Measurements from ENCODE around the gene ZNF410.
A peak's percentile ranks its signal among the peaks of the same experiment; 100 is the strongest.
"Not testable (repeated sequence)": the region's sequence is repeated elsewhere in the genome, so short reads cannot be mapped to it uniquely, and the experiment has no call there.

Gene ZNF410, protein sequence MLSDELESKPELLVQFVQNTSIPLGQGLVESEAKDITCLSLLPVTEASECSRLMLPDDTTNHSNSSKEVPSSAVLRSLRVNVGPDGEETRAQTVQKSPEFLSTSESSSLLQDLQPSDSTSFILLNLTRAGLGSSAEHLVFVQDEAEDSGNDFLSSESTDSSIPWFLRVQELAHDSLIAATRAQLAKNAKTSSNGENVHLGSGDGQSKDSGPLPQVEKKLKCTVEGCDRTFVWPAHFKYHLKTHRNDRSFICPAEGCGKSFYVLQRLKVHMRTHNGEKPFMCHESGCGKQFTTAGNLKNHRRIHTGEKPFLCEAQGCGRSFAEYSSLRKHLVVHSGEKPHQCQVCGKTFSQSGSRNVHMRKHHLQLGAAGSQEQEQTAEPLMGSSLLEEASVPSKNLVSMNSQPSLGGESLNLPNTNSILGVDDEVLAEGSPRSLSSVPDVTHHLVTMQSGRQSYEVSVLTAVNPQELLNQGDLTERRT

DNA sequence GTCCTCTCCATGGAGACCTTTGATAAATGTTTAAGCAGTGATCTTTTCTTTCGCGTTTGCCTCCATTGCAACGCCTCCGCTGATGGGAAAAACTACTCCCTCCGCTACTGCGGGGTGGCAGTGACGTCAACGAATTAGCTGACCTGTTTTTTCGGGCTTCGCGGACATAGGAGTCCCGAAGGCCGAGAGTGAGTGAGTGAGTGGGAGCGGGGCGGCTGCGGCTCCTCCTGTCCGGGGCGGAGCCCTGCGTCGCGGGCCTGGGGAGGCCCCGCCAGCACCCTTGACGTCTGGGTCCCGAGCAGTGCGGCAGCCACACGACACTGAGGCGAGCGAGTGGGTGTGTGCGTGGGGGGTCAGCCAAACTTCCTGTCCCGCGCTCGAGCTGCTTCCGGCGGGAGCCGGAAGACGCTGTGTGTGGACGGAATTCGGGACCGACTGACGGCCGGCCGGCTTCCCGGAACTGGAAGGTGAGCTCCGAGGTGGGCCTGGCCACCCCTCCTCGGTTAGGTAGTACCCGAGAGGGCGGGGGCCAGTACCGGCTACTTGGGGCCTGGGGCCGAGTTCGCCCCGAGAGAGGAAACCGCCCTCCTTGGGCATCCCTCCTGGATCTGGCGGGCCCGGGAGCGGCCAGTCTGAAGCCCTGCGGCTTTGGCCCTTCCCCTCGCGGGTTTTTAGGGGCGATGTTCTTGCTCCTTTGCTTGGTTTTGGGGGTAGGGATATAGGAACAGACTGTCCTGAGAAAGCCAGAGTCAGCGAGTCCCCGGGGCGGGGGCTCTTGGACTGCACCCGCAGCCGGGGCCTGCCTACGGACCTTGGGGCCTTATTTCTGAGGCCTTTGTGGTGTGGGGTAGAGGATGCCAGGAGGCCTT lies at the start of gene ZNF410:
Gene ZNF410, plus strand, starts transcription at position 411 of the 869 bp plus-strand sequence. CDS start 5,317 bp downstream, outside the sequence.
- FAIRE-seq = no peak

DNA sequence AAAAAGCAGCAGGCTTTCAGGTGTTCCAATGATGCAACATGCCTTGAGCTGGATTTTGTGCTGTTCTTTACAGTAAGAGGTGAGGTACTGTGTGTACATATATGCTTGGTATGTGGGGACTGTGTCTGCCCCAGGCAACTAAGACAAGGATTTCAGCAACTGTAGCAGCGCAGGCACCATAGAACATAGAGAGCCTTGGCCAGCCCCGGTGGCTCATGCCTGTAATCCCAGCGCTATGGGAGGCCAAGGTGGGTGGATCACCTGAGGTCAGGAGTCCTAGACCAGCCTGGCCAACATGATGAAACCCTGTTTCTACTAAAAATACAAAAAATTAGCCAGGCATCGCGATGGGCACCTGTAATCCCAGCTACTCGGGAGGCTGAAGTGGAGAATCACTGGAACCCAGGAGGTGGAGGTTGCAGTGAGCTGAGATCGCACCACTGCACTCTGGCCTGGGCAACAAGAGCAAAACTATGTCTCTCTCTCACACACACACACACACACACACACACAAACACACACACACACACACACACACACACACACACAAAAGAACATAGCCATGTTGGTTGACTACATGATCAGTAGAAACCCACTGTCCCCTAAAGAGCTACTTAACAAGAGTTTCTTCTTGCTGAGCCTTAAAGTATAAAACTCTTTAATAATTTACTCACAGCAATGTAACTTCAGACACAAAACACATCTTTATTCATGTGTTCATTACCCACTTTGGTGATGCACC lies 48.2 kb upstream of the ZNF410 start:
- not testable (repeated sequence) for FAIRE-seq

DNA sequence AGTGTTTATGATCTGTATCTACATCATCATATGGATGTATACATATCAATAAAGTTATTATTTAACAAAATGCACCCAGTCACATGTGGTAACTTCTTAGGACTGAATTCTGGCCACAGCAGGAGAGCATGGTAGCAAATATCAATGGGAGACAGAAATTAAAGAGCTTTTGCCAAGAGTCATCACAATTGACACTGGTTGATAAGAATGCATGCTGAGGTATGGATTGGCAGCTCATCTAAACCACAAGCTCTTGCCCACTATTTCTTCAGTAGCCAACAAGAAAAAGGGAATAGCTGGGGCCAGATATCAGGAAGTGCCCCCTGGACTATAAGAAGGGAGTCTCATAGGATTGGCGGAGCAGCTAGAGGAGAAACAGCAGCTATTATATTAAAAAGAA lies 44.5 kb upstream of the ZNF410 start:
- FAIRE-seq = no peak

DNA sequence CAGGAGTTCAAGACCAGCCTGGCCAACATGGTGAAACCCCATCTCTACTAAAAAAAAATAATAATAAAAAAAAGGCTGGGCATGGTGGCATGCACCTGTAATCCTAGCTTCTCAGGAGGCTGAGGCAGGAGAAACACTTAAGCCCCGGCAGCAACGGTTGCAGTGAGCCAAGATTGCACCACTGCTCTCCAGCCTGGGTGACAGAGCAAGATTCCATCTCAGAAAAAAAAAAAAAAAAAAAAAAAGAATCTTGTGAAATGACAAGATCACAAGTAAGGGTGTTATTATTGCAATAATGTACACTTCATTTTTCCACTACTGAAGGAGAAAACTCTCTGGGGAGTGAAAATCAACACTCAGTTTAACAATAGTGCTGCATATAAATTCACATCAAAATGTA lies 43.8 kb upstream of the ZNF410 start:
- no peak for FAIRE-seq

DNA sequence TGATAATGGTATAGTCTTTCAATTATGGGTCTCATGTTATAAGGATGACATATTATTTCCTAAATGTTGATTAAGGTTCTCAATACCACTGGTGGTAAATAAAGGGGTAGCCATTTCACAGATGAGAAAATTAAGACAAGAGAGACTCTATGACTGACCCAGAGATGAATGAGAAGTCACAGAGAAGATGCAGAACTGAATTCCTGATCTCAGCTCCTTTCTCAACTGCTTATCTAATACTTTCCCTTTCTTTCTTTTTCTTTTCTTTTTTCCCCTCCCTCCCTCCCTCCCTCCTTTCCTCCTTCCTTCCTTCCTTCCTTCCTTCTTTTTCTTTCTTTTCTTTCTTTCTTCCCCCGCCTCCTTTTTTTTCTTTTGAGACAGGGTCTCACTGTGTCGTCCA lies 43.4 kb upstream of the ZNF410 start:
- FAIRE-seq = no peak

DNA sequence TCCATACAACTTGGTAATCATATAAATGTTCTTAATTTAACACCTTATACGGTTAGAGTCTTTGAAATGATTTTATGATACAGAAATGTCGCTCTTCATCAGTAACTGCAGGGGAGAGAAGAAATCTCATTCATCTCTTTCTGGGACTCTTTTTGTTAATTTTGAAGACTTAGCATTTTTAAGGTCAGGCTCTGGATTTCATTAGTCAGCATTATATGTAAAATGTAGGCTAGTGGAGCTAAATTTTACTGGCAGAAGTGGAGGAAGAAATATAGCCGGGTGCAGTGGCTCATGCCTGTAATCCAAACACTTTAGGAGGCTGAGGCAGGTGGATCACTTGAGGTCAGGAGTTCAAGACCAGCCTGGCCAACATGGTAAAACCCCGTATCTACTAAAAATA lies 39.7 kb upstream of the ZNF410 start:
- no peak for FAIRE-seq

DNA sequence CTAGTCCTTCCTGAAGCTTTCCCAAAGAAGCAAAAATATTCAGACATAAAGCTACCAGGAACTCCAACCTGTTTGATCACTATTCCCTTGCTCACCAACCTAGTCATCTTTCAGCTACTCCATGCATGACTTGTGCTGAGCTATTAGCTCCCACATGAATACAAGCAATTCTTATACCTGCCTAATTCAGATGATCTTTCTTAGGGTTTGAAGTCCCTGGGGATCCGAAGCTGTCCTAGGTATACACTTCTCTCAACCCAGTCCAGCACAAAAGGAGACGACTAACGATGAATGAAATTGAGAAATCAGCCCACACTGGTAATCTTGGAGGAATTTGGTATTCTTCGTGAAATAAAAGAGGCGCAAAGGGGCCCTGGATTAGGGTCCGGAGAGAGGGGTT lies 35.7 kb upstream of the ZNF410 start:
- peak; percentile 21 for FAIRE-seq

DNA sequence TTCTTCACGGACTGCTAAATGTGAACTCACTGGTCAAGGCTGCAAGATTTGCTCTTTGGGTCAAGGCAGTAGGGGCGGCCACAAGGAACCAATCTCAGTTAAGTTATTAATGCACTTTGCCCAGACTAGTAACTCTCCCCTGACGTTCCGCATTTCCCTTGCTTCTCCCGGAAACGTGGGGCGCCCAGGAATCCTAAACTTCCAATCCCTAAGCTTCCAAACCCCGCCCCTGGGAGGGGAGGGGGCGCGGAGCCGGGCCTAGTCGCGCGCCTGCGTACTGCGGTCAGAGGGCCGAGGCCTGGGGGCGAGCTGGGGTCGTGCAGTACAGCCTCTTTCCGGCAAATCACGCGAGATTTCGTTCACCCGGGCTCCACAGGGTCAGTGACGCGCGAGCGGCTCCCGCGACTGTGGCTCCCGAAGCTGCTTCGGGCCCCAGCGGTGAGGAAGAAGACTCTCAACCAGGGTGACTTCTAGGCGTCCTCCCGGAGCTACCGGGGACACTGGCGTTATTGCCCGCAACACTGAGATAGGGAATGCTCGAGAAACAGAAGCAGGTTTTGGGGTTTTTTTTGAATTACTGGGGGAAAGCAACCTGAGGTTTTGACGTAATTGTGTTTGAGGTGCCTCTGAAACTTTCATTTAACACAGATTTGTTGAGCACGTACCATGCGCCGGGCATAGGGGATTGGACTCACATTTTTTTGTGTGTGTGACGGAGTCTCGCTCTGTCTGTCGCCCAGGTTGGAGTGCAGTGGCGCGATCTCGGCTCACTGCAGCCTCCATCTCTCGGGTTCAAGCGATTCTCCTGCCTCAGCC lies 34.9 kb upstream of the ZNF410 start, which contains the start of gene PTGR2:
Gene PTGR2, plus strand, starts transcription at position 265 of the 816 bp plus-strand sequence. CDS start 7,032 bp downstream, outside the sequence.
- no peak for FAIRE-seq

DNA sequence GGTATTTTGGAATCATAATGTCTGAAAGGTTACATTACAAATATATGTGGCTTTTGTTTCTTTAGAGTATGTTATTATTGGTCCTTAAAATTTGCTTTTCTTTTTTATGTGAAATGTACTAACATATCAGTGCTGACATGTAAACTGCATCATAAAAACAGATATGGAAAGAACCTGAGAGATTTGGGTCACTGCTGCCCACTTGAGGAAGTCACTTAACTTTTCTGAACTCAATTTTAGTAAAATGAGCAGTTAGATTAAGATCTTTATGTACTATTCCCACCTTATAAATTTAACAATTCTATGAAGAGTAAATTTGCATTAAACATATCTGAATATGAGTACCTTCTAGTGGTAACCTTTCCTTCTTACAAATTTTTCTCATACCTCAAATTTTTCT lies 27.5 kb upstream of the ZNF410 start:
- FAIRE-seq = no peak

DNA sequence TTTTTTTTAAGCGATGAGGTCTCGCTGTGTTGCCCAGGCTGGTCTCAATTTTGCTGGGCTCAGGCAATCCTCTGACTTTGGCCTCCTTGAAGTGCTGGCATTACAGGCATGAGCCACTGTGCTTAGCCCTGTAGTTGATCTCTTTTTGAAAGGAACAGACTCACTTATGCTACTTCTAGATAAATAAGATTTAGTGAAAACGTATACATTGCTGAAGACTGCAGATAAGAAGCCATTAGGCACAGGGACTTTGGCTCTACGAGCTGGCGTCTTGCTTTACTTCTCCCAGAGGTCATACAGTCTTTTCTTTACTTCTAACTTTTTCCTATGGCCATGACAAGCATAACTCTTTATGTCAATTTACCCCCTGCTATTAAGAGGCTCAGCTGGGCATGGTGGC lies 25.6 kb upstream of the ZNF410 start:
- no peak for FAIRE-seq

DNA sequence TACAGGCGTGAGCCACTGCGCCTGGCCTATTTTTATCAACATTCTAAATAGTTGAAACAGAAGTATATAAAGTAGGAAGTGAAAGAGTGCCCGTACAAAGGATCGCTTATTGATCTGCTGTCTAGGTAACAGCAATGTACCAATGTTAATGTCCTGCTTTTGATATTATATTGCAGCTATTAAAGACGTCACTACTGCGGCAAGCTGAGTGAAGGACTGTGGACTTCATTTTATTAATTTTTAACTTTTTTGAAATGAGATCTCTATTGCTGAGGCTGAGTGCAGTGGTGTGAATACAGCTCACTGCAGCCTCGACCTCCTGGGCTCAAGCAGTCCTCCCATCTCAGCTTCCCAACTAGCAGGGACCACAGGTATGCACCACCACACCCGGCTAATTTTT lies 24.2 kb upstream of the ZNF410 start:
- FAIRE-seq = no peak

DNA sequence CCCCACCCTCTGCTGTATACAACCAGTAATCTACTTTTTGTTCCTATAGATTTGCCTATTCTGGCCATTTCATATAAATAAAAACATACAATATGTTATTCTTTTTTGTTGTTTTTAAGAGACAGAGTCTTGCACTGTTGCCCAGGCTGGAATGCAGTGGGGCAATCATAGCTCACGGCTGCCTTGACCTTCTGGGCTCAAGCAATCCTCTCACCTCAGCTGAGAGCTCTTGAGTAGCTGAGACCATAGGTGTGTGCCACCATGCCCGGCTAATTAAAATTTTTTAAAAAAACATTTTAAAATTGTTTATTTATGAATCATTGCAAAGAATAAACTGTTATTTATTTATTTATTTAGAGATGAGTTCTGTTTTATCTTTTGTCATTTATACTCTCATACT lies 23.4 kb upstream of the ZNF410 start:
- peak; percentile 65 for FAIRE-seq

DNA sequence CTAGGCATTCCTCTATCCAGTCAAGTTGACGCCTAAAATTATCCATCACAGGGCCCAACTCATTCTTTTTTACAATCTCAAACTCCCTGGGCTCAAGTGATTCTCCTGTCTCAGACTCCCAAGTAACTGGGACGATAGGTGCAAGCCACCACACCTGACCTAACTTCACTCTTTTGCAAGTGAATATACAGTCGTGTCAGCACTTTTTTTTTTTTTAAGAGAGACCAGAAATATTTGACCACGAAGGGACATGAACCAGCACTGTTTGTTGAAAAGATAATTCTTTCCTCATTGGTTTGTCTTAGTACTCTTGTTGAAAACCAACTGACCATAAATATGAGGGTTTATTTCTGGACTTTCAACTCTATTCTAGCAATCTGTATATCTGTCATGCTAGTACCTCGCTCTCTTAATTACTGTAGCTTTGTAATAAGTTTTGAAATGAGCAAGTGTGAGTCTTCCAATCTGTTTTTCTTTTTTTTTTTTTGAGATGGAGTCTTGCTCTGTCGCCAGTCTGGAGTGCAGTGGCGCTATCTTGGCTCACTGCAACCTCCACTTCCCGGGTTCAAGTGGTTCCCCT lies 21.0 kb upstream of the ZNF410 start:
- no peak for FAIRE-seq

DNA sequence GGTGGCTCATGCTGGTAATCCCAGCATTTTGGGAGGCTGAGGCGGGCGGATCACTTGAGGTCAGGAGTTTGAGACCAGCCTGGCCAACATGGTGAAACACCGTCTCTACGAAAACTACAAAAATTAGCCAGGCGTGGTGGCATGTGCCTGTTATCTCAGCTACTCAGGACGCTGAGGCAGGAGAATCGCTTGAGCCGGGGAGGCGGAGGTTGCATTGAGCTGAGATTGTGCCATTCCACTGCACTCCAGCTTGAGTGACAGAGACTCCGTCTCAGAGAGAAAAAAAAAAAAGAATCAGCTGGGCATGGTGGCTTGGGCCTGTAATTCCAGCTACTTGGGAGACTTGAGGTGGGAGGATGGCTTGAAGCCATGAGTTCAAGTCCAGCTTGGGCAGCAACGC lies 16.9 kb upstream of the ZNF410 start:
- FAIRE-seq = not testable (repeated sequence)

DNA sequence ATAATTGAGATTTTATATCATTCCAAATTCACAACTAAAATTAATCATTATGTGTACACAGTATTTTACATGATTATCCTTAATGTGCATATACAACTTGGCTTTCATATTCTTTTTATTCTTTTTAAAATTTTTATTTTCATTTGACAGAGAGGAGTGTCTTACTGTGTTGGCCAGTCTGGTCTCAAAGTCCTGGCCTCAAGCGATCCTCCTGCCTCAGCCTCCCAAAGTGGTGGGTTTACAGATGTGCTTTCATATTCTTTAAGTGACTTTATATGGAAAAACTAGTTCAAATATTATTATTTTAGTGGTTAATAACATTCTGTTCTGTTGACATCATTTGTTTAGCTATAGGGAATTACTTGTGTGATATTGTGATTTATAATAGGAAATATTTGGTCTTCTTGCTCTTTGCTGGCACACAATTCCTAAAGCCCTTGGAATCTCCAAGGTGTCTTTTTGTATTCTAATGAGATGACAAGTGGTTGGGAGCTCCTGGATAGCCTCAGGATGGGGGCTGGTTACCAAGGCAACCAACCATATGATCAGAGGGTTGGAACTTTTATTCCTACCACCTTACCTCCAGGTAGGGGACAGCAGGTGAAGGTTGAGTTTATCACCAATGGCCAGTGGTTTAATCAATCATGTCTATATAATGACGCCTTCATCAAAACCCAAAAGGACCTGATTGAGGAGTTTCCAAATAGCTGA lies 16.0 kb upstream of the ZNF410 start:
- FAIRE-seq = no peak

DNA sequence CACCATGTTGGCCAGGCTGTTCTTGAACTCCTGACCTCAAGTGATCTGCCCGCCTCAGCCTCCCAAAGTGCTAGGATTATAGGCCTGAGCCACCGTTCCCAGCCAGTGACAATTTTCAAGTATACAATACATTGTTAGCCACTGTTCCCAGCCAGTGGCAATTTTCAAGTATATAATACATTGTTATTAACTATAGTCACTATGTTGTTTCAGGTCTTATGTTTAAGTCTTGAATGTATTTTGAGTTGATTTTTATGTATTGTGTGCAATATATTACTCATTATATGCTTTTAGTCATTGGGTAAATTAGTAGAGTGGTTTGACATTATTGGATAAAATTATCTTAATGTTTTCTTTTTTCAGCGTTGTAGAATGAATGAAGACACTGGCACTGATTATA lies 13.0 kb upstream of the ZNF410 start:
- no peak for FAIRE-seq

DNA sequence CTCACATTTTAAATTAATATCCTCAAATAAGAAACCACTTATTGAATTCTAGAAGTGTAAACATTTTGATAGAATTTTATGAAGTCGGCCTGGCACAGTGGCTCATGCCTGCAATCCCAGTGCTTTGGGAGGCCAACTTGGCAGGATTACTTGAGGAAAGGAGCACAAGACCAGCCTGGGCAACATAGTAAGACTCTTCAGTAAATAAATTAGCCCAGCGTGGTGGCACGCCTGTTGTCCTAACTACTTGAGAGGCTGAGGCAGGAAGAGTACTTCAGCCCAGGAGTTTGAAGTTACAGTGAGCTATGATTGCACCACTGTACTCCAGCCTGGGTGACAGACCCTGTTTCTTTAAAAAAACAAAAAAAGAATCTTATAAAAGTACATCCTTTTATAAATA lies 8.9 kb upstream of the ZNF410 start:
- no peak for FAIRE-seq

DNA sequence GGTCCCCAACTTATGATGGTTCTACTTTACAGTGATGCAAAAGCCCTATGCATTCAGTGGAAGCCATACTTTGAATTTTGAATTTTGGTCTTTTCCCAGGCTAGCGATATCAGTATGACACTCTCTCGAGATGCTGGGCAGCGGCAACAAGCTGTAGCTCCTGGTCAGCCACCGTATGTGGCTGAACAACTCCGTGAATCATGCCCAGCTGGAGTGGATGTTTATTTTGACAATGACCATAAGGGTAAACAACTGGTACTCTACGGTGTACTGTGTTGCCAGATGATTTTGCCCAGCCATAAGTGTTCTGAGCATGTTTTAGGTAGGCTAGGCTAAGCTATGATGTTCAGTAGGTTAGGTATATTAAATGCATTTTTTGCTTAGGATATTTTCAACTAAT lies 8.2 kb upstream of the ZNF410 start:
- no peak for FAIRE-seq

DNA sequence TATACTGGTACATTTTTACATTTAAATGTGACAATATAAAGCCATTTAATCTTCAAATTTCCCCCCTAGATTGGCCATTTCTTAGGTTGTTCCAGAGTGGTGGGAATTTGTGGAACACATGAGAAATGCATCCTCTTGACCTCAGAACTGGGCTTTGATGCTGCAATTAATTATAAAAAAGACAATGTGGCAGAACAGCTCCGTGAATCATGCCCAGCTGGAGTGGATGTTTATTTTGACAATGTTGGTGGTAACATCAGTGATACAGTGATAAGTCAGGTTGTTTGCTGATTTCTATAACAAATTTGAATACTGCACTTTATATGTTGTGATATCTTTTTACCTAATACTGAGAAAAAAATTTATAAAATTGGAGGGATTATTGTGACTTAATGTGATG lies 7.6 kb upstream of the ZNF410 start:
- FAIRE-seq = no peak

DNA sequence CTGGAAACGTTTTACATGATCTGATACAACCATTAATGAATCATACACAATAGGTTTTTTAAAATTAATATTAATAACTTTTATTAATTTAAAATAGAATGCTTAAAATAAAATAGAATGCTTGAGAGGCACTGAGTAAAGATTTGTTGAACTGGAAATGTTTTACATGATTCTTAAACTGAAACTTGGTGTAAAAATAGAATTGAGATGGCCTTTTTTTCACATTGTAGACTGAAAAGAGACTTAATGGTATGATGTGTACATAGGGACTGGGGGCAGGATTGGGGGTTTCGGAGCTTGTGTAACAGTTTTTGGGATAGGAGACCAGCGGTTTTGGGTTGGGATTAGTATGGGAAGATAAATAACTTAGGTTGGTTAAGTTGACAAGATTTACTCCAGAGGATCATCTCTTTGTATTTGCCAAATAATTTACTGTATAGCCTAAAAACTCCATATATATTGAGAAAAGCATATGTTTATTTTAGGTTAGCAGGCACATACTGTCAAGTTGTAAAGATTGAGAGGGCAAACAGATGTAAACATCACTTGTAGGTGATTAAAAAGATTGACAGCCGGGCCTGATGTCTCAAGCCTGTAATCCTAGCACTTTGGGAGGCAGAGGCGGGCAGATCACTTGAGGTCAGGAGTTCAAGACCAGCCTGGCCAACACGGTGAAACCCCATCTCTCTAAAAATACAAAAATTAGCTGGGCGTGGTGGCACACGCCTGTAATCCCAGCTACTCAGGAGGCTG lies 2.0 kb upstream of the ZNF410 start:
- no peak for FAIRE-seq

DNA sequence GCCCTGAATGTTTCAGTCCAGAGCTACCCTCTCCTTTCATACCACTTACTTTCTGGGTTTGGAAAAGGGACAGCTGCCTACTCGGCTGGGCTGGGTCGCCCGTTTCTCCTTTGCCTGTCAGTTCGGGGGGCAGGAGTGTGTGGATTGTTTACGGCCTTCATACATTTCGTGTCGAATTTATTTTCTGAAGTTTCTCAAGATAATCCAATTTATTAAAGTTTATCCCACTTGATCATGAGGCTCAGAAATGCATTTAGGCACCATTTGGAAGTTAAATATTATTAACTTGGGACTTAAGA lies 608 bp downstream of the ZNF410 start:
- no peak for FAIRE-seq
